ENCODE data around the gene KLF5. TPM values are rescaled to one million over a fixed set of nuclear protein-coding genes. Genes with fewer than 3 reads are reported as not detected.
"Not testable (repeated sequence)": the region's sequence is repeated elsewhere in the genome, so short reads cannot be mapped to it uniquely, and the experiment has no call there.

The KLF5 gene
- total RNA-seq, 1 experiment from 2014 or later: 10.4 TPM

GRCh38 chr13:73075546-73075945, 16.7 kb downstream of the KLF5 start:
- in situ Hi-C loops (cut with HindIII; ENCODE audit: low pct_unique_long_range_greater_than_20kb, low sequenced_read_pairs): no loop called here
- no peak for DNase-seq (ENCODE audit: low read depth)

- in situ Hi-C loops (cut with HindIII; ENCODE audit: low pct_unique_long_range_greater_than_20kb, low sequenced_read_pairs): no loop called here
- DNase-seq (ENCODE audit: low read depth): no peak
These were observed 17.1 kb downstream of the KLF5 start for GRCh38 chr13:73075954-73076353.

DNA sequence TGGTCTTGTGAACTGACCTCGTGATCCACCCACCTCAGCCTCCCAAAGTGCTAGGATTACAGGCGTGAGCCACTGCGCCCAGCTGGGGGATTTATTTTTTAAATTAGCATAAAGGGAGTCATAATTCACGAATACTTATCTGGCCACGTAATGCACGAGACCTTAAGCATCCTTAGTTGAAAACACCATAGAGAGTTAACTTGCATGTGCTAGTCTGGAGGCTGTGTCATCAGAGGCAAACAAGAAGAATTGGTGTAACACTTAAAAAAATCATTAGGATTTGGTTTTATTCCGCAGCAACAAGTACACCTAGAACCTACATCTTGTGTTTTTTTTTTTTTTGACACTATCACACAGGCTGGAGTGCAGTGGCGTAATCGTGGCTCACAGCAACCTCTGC, 19.1 kb downstream of the KLF5 start:
- in situ Hi-C loops (cut with HindIII; ENCODE audit: low pct_unique_long_range_greater_than_20kb, low sequenced_read_pairs): no loop called here
- DNase-seq (ENCODE audit: low read depth): no peak

- DNase-seq (ENCODE audit: low read depth): no peak
- in situ Hi-C loops (cut with HindIII; ENCODE audit: low pct_unique_long_range_greater_than_20kb, low sequenced_read_pairs): no loop called here
These were observed 20.6 kb downstream of the KLF5 start for GRCh38 chr13:73079359-73079758.

- in situ Hi-C loops (cut with HindIII; ENCODE audit: low pct_unique_long_range_greater_than_20kb, low sequenced_read_pairs): no loop called here
These were observed 22.6 kb downstream of the KLF5 start for GRCh38 chr13:73081256-73081915.

DNA sequence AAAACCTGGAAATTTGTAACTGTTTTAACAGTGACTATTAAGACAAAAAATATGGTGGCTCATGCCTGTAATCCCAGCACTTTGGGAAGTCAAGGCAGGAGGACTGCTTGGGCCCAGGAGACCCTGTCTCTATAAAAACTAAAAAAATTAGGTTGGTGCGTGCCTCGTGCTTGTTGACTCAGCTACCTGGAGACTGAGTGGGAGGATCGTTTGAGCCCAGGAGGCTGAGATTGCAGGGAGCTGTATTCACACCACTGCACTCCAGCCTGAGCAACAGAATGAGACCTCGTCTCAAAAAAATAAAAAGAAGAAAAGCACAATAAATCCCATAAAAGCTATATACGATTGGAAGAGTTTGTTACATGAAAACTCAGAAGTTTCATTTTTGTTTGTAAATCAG, 23.7 kb downstream of the KLF5 start:
- DNase-seq (ENCODE audit: low read depth): no peak
- in situ Hi-C loops (cut with HindIII; ENCODE audit: low pct_unique_long_range_greater_than_20kb, low sequenced_read_pairs): no loop called here

More at GRCh38 chr13:73081256-73081915, 22.6 kb downstream of the KLF5 start:
- no peak for DNase-seq (ENCODE audit: low read depth)

- in situ Hi-C loops (cut with HindIII; ENCODE audit: low pct_unique_long_range_greater_than_20kb, low sequenced_read_pairs): no loop called here
- no peak for DNase-seq (ENCODE audit: low read depth)
These were observed 24.1 kb downstream of the KLF5 start for GRCh38 chr13:73082895-73083294.

DNA sequence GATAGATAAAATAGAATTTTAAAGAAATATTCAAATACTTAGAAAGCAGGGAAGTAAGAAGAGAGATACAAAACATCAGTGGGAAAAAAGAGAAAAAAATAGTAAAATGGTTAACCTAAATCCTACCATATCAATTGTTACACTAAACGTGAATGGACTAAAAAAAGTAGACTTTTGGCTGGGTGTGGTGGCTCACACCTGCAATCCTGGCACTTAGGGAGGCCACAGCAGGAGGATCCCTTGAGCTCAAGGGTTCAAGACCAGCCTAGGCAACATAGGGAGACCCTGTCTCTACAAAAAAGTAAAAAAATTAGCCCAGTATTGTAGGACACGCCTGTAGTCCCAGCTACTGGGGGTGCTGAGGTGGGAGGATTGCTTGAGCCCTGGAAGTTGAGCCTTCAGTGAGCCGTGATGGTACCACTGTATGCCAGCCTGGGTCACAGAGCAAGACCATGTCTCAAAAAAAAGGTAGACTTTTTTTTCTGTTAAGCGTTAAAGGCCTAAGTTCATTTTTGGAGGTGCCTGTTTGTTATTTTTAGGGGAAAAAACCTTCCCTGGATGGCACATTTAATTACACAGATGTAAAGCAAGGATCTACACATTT, 29.6 kb downstream of the KLF5 start:
- no peak for DNase-seq (ENCODE audit: low read depth)
- in situ Hi-C loops (cut with HindIII; ENCODE audit: low pct_unique_long_range_greater_than_20kb, low sequenced_read_pairs): no loop called here

DNA sequence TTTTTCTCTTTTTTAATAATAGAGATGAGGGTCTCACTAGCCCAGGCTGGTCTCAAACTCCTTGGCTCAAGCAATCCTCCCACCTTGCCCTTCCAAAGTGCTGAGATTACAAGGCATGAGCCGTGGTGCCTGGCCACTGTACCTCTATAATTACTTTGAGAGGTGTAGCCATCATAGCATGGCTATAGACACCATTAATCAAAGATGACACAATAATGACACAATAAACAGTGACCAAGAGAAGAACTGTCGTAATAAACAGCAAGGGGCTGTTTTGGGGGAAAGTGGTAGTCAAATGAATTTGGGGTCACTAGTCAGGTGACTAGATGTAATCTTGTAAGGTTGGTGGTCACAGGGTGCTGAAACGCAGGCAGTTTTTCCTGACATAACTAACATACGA, 30.4 kb downstream of the KLF5 start:
- no peak for DNase-seq (ENCODE audit: low read depth)
- in situ Hi-C loops (cut with HindIII; ENCODE audit: low pct_unique_long_range_greater_than_20kb, low sequenced_read_pairs): no loop called here

GRCh38 chr13:73090116-73090822, 31.5 kb downstream of the KLF5 start:
- DNase-seq (ENCODE audit: low read depth): peak; percentile 76
- in situ Hi-C loops (cut with HindIII; ENCODE audit: low pct_unique_long_range_greater_than_20kb, low sequenced_read_pairs): no loop called here

GRCh38 chr13:73090823-73091187, 32.0 kb downstream of the KLF5 start:
- no peak for DNase-seq (ENCODE audit: low read depth)
- in situ Hi-C loops (cut with HindIII; ENCODE audit: low pct_unique_long_range_greater_than_20kb, low sequenced_read_pairs): no loop called here

DNA sequence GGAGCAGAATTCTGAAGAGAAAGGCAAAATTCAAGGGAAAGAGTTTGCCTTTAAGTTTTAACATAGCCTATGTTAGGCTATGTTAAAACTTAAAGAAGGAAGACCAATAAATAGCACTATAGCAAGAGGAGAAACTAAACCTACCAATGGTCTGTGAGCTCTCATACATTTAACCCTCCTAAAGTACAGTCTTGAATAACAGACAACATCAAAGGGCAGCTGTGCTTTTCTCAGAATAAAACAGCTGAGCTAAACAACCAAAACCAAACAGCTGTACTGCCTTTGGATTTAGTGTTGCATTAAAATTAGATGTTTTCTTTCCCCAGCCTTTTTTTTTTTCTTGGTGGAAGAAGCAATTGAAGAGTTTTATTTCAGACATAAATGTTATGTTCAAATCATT, 34.0 kb downstream of the KLF5 start:
- in situ Hi-C loops (cut with HindIII; ENCODE audit: low pct_unique_long_range_greater_than_20kb, low sequenced_read_pairs): no loop called here
- no peak for DNase-seq (ENCODE audit: low read depth)

GRCh38 chr13:73096173-73096572, 37.4 kb downstream of the KLF5 start:
- in situ Hi-C loops (cut with HindIII; ENCODE audit: low pct_unique_long_range_greater_than_20kb, low sequenced_read_pairs): no loop called here
- no peak for DNase-seq (ENCODE audit: low read depth)

GRCh38 chr13:73096638-73097037, 37.8 kb downstream of the KLF5 start:
- no peak for DNase-seq (ENCODE audit: low read depth)
- in situ Hi-C loops (cut with HindIII; ENCODE audit: low pct_unique_long_range_greater_than_20kb, low sequenced_read_pairs): no loop called here

DNA sequence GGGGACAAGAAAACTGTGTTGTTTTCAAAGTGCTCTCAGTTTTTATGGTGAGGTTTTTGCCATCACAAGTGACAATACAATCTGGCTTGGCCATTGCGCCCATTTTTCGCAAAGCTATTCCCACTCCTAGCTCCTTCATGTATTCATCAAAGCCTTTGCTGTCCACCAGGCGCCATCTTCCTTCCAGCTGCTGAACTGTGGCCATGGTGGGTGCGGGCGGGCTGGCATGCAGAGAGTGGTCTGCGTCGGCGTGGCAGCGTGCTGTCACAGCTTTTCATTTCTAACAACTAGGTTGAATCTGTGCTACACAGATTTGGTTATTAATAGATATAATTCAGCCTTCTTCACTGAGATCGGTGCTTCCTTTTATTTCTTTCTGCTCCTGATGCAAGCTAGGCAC, 42.0 kb downstream of the KLF5 start:
- DNase-seq (ENCODE audit: low read depth); in situ Hi-C loops (cut with HindIII; ENCODE audit: low pct_unique_long_range_greater_than_20kb, low sequenced_read_pairs): not testable (repeated sequence)

GRCh38 chr13:73101351-73102007, 42.7 kb downstream of the KLF5 start:
- no peak for DNase-seq (ENCODE audit: low read depth)
- in situ Hi-C loops (cut with HindIII; ENCODE audit: low pct_unique_long_range_greater_than_20kb, low sequenced_read_pairs): no loop called here

DNA sequence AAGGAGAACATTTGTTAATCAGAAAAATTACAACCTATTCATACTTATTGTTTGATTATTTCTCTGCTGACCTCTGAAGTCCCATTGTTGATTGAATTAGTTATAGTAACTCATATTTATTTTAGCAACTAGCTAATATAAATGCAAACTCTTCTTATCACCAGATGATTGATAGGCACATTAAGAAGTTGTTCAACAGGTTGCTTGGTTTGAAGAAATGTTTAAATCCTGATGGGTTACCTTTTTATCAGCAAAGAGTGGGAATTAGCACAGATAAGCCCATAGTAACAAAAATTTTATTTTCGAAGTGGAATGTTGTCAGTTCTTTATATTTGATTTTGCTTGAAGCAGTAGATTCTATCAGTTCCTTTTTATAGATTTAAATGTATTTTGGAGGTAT, 44.4 kb downstream of the KLF5 start:
- in situ Hi-C loops (cut with HindIII; ENCODE audit: low pct_unique_long_range_greater_than_20kb, low sequenced_read_pairs): no loop called here

DNA sequence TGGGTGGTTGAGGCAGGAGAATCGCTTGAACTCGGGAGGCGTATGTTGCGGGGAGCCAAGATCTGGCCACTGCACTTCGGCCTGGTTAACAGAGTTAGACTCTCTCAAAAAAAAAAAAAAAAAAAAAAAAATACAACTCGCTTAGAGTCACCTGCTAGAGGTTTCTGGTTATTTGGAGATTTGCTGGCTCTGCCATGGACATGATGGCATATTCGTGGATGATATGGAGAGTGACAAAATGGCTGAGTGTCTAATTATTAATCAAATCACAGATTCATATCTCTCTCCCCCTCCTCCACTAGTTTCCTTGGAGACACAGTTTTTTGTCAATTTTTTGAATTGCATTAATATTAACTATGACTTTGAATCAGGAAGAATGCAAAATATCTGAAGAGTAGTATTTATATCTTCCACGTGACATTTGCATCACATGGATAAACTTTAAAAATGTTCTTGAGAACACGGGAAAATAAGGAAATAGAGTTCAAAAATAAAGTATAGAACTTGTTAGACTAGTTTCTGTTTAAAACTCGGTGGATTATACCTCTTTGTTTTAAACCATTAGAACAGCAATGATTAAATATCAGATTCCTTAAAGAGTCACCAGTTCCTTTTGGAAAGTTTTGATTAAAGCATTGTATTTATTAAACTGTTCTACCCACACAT, 47.8 kb downstream of the KLF5 start:
- no peak for DNase-seq (ENCODE audit: low read depth)
- in situ Hi-C loops (cut with HindIII; ENCODE audit: low pct_unique_long_range_greater_than_20kb, low sequenced_read_pairs): no loop called here

More for the DNA sequence above, 44.4 kb downstream of the KLF5 start:
- no peak for DNase-seq (ENCODE audit: low read depth)

GRCh38 chr13:73107481-73107880, 48.7 kb downstream of the KLF5 start:
- no peak for DNase-seq (ENCODE audit: low read depth)
- in situ Hi-C loops (cut with HindIII; ENCODE audit: low pct_unique_long_range_greater_than_20kb, low sequenced_read_pairs): no loop called here
